GM06990 (cell line): ENCODE data around the gene UNC80.

Experiments
- DNase-seq: peaks from one replicate; pipeline ENCODE4 v3.0.0-alpha.2; 2011; ENCODE audit not compliant: insufficient read length; ENCODE audit errors: extremely low read depth
- H3K27me3 ChIP-seq: replicated peaks from 2 replicates; pipeline ENCODE4 v1.6.0; 2011; ENCODE audit warnings: low read length; ENCODE audit not compliant: control insufficient read depth, insufficient read depth
- H3K36me3 ChIP-seq: 2 replicates; pipeline ENCODE4 v1.5.1; 2011; ENCODE audit warnings: low read length; ENCODE audit not compliant: control insufficient read depth, insufficient read depth
- H3K4me3 ChIP-seq: replicated peaks from 2 replicates; pipeline ENCODE4 v1.5.1; 2011; ENCODE audit warnings: low read depth, mild to moderate bottlenecking, control low read depth, low read length
- CTCF ChIP-seq: IDR thresholded peaks from 2 replicates; pipeline ENCODE4 v1.5.1; 2011; ENCODE audit warnings: low read length, control low read depth, mild to moderate bottlenecking, inconsistent platforms; ENCODE audit not compliant: insufficient read depth, poor library complexity, severe bottlenecking

Gene UNC80

GRCh38 chr2:209768557-209768956, 3.1 kb upstream of the UNC80 start:
- DNase-seq, result no peak
- Histone ChIP-seq H3K27me3 (no peaks in the 10 kb centered on the region), H3K4me3 (no peak overlapping the region), H3K36me3 (no peaks in the 10 kb centered on the region)
- no peak for TF ChIP-seq CTCF

GRCh38 chr2:209772290-209772685, 656 bp downstream of the UNC80 start:
- Histone ChIP-seq H3K4me3 (no peak overlapping the region), H3K27me3 (no peaks in the 10 kb centered on the region), H3K36me3 (no peaks in the 10 kb centered on the region)
- no peak for DNase-seq
- TF ChIP-seq CTCF, result no peak

- Histone ChIP-seq H3K4me3 (no peak overlapping the region), H3K27me3 (no peaks in the 10 kb centered on the region), H3K36me3 (no peaks in the 10 kb centered on the region)
- TF ChIP-seq CTCF, result no peak
- DNase-seq, result no peak
Observed at GRCh38 chr2:209773377-209773776, 1.7 kb downstream of the UNC80 start.

GRCh38 chr2:209787416-209787815, 15.8 kb downstream of the UNC80 start:
- no peak for DNase-seq
- H3K4me3 ChIP-seq, result no peak overlapping the region

GRCh38 chr2:209788925-209789324, 17.3 kb downstream of the UNC80 start:
- no peak for DNase-seq
- no peaks in the 10 kb centered on the region; the same call in 1 of the 2 replicates for H3K27me3 ChIP-seq
- no peaks in the 10 kb centered on the region for H3K36me3 ChIP-seq
- no peak for TF ChIP-seq CTCF
- no peak overlapping the region for H3K4me3 ChIP-seq

More at GRCh38 chr2:209787416-209787815, 15.8 kb downstream of the UNC80 start:
- Histone ChIP-seq H3K36me3 (no peaks in the 10 kb centered on the region), H3K27me3 (no peaks in the 10 kb centered on the region; the same call in 1 of the 2 replicates)
- no peak for TF ChIP-seq CTCF
